GM13976 (cell line): Measurements from ENCODE around the gene SREBF1.

ENCODE experiments used
- DNase-seq: peaks from one replicate; pipeline ENCODE4 v3.0.0; 2012; ENCODE audit warnings: low spot score
- in situ Hi-C: fragments of 300-500 bp; cut with MboI; formaldehyde crosslinking; loops from one replicate; pipeline ENCODE4 v1.12.0; 2022; ENCODE audit warnings: low sequenced_read_pairs, mixed read lengths, inconsistent platforms; ENCODE audit not compliant: unreplicated experiment
- TF ChIP-seq, protein P1 (sequence below): IDR thresholded peaks from 2 replicates; pipeline ENCODE4 v1.5.1; 2012; ENCODE audit warnings: borderline replicate concordance, mild to moderate bottlenecking; ENCODE audit not compliant: insufficient read depth; ENCODE audit errors: extremely low read depth, missing control alignments, control extremely low read depth

SREBF1 gene

DNA sequence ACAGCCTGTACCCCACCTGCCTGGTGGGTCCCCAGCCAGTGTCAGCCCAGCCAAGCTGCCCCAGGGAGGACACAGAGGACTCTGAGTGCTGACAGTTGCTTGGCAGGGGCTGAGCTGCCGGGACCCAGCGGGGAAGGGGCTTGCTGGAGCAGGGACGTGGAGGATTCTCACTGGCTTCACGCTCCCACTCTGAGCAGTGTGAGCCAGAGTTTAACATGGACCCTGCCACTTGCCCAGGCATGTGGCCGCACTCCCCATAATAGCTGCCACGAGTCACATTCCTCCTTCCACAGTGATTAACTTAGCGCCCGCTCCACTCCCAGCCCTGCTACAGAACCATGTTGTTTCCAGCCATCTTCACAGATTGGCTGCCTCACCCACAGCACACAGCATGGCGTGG is 31.2 kb downstream of the SREBF1 start:
- TF ChIP-seq, protein P1, sequence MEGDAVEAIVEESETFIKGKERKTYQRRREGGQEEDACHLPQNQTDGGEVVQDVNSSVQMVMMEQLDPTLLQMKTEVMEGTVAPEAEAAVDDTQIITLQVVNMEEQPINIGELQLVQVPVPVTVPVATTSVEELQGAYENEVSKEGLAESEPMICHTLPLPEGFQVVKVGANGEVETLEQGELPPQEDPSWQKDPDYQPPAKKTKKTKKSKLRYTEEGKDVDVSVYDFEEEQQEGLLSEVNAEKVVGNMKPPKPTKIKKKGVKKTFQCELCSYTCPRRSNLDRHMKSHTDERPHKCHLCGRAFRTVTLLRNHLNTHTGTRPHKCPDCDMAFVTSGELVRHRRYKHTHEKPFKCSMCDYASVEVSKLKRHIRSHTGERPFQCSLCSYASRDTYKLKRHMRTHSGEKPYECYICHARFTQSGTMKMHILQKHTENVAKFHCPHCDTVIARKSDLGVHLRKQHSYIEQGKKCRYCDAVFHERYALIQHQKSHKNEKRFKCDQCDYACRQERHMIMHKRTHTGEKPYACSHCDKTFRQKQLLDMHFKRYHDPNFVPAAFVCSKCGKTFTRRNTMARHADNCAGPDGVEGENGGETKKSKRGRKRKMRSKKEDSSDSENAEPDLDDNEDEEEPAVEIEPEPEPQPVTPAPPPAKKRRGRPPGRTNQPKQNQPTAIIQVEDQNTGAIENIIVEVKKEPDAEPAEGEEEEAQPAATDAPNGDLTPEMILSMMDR: no peak
- no peak for DNase-seq
- in situ Hi-C loops: no loop called here

DNA sequence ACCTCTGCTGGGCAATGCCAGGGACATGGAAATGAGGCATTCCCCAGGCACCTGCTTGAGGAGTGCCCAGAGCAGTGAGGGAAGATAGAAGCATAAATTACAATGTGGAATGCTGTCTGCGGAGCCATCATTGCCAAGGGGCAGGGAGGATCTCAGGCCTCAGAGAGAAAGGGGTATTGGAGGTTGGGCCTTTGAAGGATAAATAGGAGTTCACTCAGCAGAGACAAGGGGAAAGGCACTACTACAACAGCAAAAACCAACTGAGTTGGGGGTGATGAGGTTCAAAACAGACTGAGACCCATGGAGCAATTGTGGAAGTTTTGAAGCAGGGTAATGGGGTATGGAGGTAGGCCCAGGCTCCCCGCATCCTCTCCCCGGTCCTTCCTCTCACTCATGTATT is 32.8 kb downstream of the SREBF1 start:
- TF ChIP-seq, protein P1: no peak
- in situ Hi-C loops: no loop called here
- no peak for DNase-seq

DNA sequence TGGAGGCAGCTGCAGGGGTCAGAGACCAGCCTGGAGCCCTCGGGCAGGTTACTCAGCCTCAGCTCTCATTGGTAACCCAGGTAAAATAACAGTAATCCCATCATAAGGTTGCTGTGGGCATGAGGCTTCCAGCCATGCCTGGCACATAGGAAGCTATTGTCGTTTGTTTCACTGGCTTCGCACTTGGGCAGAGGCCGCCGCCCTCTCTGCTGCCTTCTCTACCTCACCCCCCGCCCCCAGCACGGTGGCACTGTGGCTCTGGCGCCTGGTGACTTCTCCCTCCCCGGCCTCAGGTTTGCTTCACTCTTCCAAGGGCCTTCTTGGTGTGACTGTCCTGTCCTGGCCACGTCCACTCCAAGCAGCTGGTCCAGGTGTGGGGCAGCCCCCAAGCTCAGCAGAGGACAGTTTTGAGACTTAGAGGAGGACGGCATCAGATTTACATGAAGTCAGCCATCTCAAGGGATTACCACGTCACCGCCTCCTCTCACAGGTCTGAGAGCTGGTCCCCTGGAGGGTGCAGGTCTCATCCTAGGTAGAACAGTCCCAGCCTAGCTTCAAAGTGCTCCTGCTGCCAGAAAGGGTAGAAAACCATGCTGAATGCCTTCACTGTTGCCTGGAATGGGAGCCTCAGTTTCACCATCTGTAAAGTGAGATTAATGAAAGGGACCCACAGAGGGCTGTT is 34.8 kb downstream of the SREBF1 start:
- in situ Hi-C loops: no loop called here
- DNase-seq: no peak
- TF ChIP-seq, protein P1: no peak

- DNase-seq: no peak
- TF ChIP-seq, protein P1: no peak
- in situ Hi-C loops: no loop called here
Measured at GRCh38 chr17:17800504-17801021, 36.2 kb downstream of the SREBF1 start.

DNA sequence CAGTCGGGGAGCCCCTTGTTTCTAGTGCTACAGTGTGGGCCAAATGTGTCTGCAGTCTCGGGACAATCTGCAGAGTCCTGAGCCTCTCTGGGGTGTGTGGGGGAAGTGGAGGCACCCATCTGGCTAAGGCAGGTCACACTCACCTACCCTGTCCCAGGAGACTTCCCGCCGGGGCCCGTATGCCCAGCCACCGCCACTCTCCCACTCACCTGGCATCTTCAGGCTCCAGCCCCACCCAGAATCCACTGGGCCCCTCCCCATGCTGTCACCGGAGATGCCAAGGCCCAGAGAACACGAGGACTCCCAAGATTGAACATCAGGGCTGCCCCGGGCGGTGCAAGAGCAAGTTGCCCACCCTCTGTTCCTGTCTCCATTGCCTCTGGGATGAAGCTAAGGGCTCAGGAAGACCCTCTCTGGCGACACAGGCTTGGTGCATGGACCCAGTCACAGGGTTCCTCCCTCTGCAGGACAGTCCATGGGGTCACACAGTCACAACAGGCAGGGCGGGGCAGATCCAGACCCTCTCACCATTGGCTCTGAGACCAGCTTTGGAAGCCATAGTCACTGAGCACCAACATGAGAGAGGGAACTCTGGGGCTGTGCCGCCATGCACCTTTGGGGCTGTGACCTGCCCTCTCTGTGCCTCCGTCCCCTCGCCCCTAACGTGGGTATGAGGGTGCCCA is 38.1 kb downstream of the SREBF1 start:
- DNase-seq: no peak
- in situ Hi-C loops: no loop called here
- TF ChIP-seq, protein P1: no peak

- DNase-seq: no peak
- in situ Hi-C loops: no loop called here
- TF ChIP-seq, protein P1: no peak
Measured at GRCh38 chr17:17798010-17798556, 38.7 kb downstream of the SREBF1 start.
